H9 (cell line): Measurements from ENCODE around the gene ARHGAP31. TPM values are rescaled to one million over a fixed set of nuclear protein-coding genes. Genes with fewer than 3 reads are reported as not detected.

Source experiments
- DNase-seq: peaks from one replicate; pipeline ENCODE4 v3.0.0-alpha.2; 2017
- H2AFZ ChIP-seq: one replicate; pipeline ENCODE4 v1.6.1; 2013; ENCODE audit warnings: mild to moderate bottlenecking, low read length, control low read depth, moderate library complexity
- H2AK5ac ChIP-seq: 2 replicates; pipeline ENCODE4 v1.6.1; 2013; ENCODE audit warnings: low read length, control low read depth, mixed read lengths; ENCODE audit not compliant: insufficient read length
- H2BK120ac ChIP-seq: one replicate; pipeline ENCODE4 v1.6.1; 2013; ENCODE audit warnings: low read depth, mild to moderate bottlenecking, low read length, control low read depth, inconsistent platforms; ENCODE audit not compliant: poor library complexity, severe bottlenecking
- H2BK12ac ChIP-seq: 2 replicates; pipeline ENCODE4 v1.6.1; 2013; ENCODE audit warnings: low read length, control low read depth, mixed read lengths, low read depth; ENCODE audit not compliant: insufficient read length
- H2BK15ac ChIP-seq: 2 replicates; pipeline ENCODE4 v1.6.1; 2013; ENCODE audit warnings: low read depth, low read length, control low read depth
- H2BK20ac ChIP-seq: one replicate; pipeline ENCODE4 v1.6.1; 2013; ENCODE audit warnings: low read depth, mild to moderate bottlenecking, low read length, control low read depth, inconsistent platforms; ENCODE audit not compliant: poor library complexity, severe bottlenecking
- H2BK5ac ChIP-seq: 2 replicates; pipeline ENCODE4 v1.6.1; 2013; ENCODE audit warnings: low read length, control low read depth, mixed read lengths; ENCODE audit not compliant: insufficient read length
- H3K14ac ChIP-seq: 2 replicates; pipeline ENCODE4 v1.6.1; 2013; ENCODE audit warnings: low read length, control low read depth; ENCODE audit not compliant: insufficient read depth
- H3K18ac ChIP-seq: 2 replicates; pipeline ENCODE4 v1.6.1; 2013; ENCODE audit warnings: low read depth, mild to moderate bottlenecking, mixed read lengths, low read length, control low read depth; ENCODE audit not compliant: insufficient read length
- H3K23ac ChIP-seq: 2 replicates; pipeline ENCODE4 v1.6.1; 2013; ENCODE audit warnings: low read length, control low read depth, mixed read lengths, low read depth; ENCODE audit not compliant: insufficient read length
- H3K23me2 ChIP-seq: 2 replicates; pipeline ENCODE4 v1.6.1; 2013; ENCODE audit warnings: low read depth, mild to moderate bottlenecking, mixed read lengths, low read length, control low read depth; ENCODE audit not compliant: insufficient read length, poor library complexity, severe bottlenecking
- H3K27ac ChIP-seq: 2 replicates; pipeline ENCODE4 v1.5.1; 2013; ENCODE audit warnings: low read length, control low read depth, mixed read lengths, low read depth; ENCODE audit not compliant: insufficient read length
- H3K27me3 ChIP-seq: 2 replicates; pipeline ENCODE4 v1.6.1; 2013; ENCODE audit warnings: low read length, control low read depth, inconsistent platforms; ENCODE audit not compliant: insufficient read depth
- H3K4ac ChIP-seq: 2 replicates; pipeline ENCODE4 v1.6.1; 2013; ENCODE audit warnings: low read depth, mild to moderate bottlenecking, control low read depth, inconsistent platforms, low read length, moderate library complexity
- H3K4me1 ChIP-seq: 2 replicates; pipeline ENCODE4 v1.6.1; 2013; ENCODE audit warnings: low read length, control low read depth, inconsistent platforms; ENCODE audit not compliant: insufficient read depth
- H3K4me2 ChIP-seq: 2 replicates; pipeline ENCODE4 v1.6.1; 2013; ENCODE audit warnings: low read length, control low read depth, mixed read lengths; ENCODE audit not compliant: insufficient read length, insufficient read depth
- H3K56ac ChIP-seq: 2 replicates; pipeline ENCODE4 v1.6.1; 2013; ENCODE audit warnings: low read depth, mild to moderate bottlenecking, mixed read lengths, low read length, control low read depth; ENCODE audit not compliant: insufficient read length
- H3K79me1 ChIP-seq: 2 replicates; pipeline ENCODE4 v1.6.1; 2013; ENCODE audit warnings: low read depth, mild to moderate bottlenecking, moderate library complexity, low read length, control low read depth, inconsistent platforms; ENCODE audit not compliant: insufficient read depth, poor library complexity, severe bottlenecking
- H3K79me2 ChIP-seq: 2 replicates; pipeline ENCODE4 v1.6.1; 2013; ENCODE audit warnings: low read length, control low read depth, inconsistent platforms; ENCODE audit not compliant: insufficient read depth
- H3K9ac ChIP-seq: 2 replicates; pipeline ENCODE4 v1.6.1; 2013; ENCODE audit warnings: low read length, control low read depth, mixed read lengths; ENCODE audit not compliant: insufficient read length; ENCODE audit errors: extremely low read depth
- H3K9me3 ChIP-seq: one replicate; pipeline ENCODE4 v1.6.1; 2013; ENCODE audit warnings: low read depth, low read length, inconsistent platforms; ENCODE audit not compliant: control insufficient read depth
- H3T11ph ChIP-seq: one replicate; pipeline ENCODE4 v1.6.1; 2013; ENCODE audit warnings: mild to moderate bottlenecking, low read length, control low read depth, inconsistent platforms
- H4K20me1 ChIP-seq: one replicate; pipeline ENCODE4 v1.6.1; 2013; ENCODE audit not compliant: control insufficient read depth, insufficient read length, insufficient read depth
- H4K5ac ChIP-seq: 2 replicates; pipeline ENCODE4 v1.6.1; 2013; ENCODE audit warnings: low read depth, mild to moderate bottlenecking, mixed read lengths, low read length, control low read depth; ENCODE audit not compliant: insufficient read length
- H4K8ac ChIP-seq: replicated peaks from 2 replicates; pipeline ENCODE4 v1.6.1; 2013; ENCODE audit warnings: low read length, control low read depth, mixed read lengths, low read depth; ENCODE audit not compliant: insufficient read length
- H4K91ac ChIP-seq: 2 replicates; pipeline ENCODE4 v1.6.1; 2013; ENCODE audit warnings: low read depth, mild to moderate bottlenecking, moderate library complexity, mixed read lengths, low read length, control low read depth; ENCODE audit not compliant: insufficient read length
- H3K27ac Mint-ChIP-seq, 3 experiments: 2 replicates in 2 of 3; 3 replicates in 1 of 3; pipeline ENCODE4 v1.8.0; 2020 to 2021; ENCODE audit warnings: mixed read lengths in 3 of 3, mild to moderate bottlenecking in 1 of 3, moderate library complexity in 1 of 3
- H3K27me3 Mint-ChIP-seq: 2 replicates; pipeline ENCODE4 v1.8.0; 2021; ENCODE audit warnings: low read depth, mild to moderate bottlenecking, moderate library complexity, mixed read lengths
- H3K36me3 Mint-ChIP-seq, 3 experiments: 2 replicates in 2 of 3; 3 replicates in 1 of 3; pipeline ENCODE4 v1.8.0; 2020 to 2021; ENCODE audit warnings: low read depth in 3 of 3, mixed read lengths in 3 of 3; ENCODE audit not compliant: insufficient read depth in 1 of 3
- H3K4me1 Mint-ChIP-seq, 2 experiments: 2 replicates each; pipeline ENCODE4 v1.8.0; 2020; ENCODE audit warnings: mixed read lengths in 2 of 2
- H3K4me3 Mint-ChIP-seq, 2 experiments: 2 replicates in 1 of 2; 3 replicates in 1 of 2; pipeline ENCODE4 v1.8.0; 2020 to 2021; ENCODE audit warnings: mild to moderate bottlenecking in 2 of 2, mixed read lengths in 2 of 2, moderate library complexity in 1 of 2
- H3K9me3 Mint-ChIP-seq, 2 experiments: 2 replicates in 1 of 2; 3 replicates in 1 of 2; pipeline ENCODE4 v1.8.0; 2020; ENCODE audit warnings: mild to moderate bottlenecking in 2 of 2, mixed read lengths in 2 of 2, moderate library complexity in 1 of 2
- WGBS: extraction: QIAGEN DNeasy Blood & Tissue Kit; methylation state at CpG from one replicate; pipeline ENCODE4 v1.1.7; 2013; ENCODE audit warnings: missing lambda C conversion rate, low lambda C conversion rate, mixed read lengths; ENCODE audit not compliant: insufficient read length; ENCODE audit errors: extremely low coverage; 5-methylcytosine and 5-hydroxymethylcytosine counted together
- total RNA-seq: library from RNA; stranded (reverse); gene quantifications from 2 replicates; pipeline ENCODE4 v1.2.1, GENCODE V29; 2021
- TF ChIP-seq, protein P1 (sequence below): fragments of 200-600 bp; sonication (generic); conservative IDR thresholded peaks from 3 replicates; pipeline ENCODE4 v1.8.0; 2021; ENCODE audit warnings: antibody characterized with exemption, mild to moderate bottlenecking

ARHGAP31 gene
- total RNA-seq, 1 experiment from 2014 or later, result 2.2 TPM

DNA sequence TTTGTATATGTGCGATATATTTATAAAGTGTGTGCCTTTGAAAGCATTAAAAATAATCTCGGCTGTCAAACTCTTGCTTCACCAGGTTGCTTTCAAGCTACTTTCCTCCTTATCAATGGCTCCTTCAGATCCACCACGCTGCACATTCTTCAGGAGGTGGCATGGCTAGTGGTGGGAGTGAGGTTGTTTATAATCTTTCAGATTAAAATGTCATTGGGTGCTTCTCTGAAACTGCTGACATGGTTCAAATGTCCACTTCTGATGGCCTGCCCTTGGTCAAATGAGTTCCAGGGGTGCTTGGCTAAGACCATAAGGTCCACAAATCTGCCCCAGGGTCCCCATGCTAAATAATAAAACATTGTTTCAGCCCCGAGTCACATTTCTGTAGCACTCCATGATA is 36.7 kb downstream of the ARHGAP31 start:
- no peak overlapping the region for H3K27ac ChIP-seq
- no peaks in the 10 kb centered on the region for H3K79me1 ChIP-seq
- H3K4me1 Mint-ChIP-seq, result peaks cover 10 to 17% of the 10 kb centered on the region in 2 experiments; a peak in 3 of 4 replicates
- H3K27me3 Mint-ChIP-seq, result no peaks in the 10 kb centered on the region
- H3K4me3 Mint-ChIP-seq, result no peak overlapping the region
- H3K27me3 ChIP-seq, result no peaks in the 10 kb centered on the region
- H2BK5ac ChIP-seq, result no peak overlapping the region
- no peaks in the 10 kb centered on the region; a peak in 1 of 7 replicates for H3K36me3 Mint-ChIP-seq
- no peak overlapping the region for H2BK120ac ChIP-seq
- no peak overlapping the region for H2BK20ac ChIP-seq
- no peak overlapping the region for H3K18ac ChIP-seq
- H2BK15ac ChIP-seq, result no peak overlapping the region
- no peak overlapping the region for H4K91ac ChIP-seq
- 0 out of 7 replicates have a peak overlapping the region, but pooled peaks of 1 of the 3 experiments have one; percentile 8 for H3K27ac Mint-ChIP-seq
- no peak overlapping the region for H2AFZ ChIP-seq
- no peaks in the 10 kb centered on the region for H3K23me2 ChIP-seq
- no peak overlapping the region for H3K56ac ChIP-seq
- no peaks in the 10 kb centered on the region; the same call in 1 of the 2 replicates for H3K4me1 ChIP-seq
- H4K20me1 ChIP-seq, result no peaks in the 10 kb centered on the region
- no peaks in the 10 kb centered on the region; a peak in 1 of 5 replicates for H3K9me3 Mint-ChIP-seq
- H4K8ac ChIP-seq, result no peak overlapping the region
- no CpG with 5 or more reads among the region's 4 CpGs for WGBS
- no peak overlapping the region for H3K14ac ChIP-seq
- DNase-seq, result no peak
- H2BK12ac ChIP-seq, result no peak overlapping the region
- H3K4me2 ChIP-seq, result no peak overlapping the region
- H3K9ac ChIP-seq, result no peak overlapping the region
- H3K23ac ChIP-seq, result no peak overlapping the region
- TF ChIP-seq, protein P1, sequence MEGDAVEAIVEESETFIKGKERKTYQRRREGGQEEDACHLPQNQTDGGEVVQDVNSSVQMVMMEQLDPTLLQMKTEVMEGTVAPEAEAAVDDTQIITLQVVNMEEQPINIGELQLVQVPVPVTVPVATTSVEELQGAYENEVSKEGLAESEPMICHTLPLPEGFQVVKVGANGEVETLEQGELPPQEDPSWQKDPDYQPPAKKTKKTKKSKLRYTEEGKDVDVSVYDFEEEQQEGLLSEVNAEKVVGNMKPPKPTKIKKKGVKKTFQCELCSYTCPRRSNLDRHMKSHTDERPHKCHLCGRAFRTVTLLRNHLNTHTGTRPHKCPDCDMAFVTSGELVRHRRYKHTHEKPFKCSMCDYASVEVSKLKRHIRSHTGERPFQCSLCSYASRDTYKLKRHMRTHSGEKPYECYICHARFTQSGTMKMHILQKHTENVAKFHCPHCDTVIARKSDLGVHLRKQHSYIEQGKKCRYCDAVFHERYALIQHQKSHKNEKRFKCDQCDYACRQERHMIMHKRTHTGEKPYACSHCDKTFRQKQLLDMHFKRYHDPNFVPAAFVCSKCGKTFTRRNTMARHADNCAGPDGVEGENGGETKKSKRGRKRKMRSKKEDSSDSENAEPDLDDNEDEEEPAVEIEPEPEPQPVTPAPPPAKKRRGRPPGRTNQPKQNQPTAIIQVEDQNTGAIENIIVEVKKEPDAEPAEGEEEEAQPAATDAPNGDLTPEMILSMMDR, result no peak
- no peak overlapping the region for H2AK5ac ChIP-seq
- no peak overlapping the region for H3T11ph ChIP-seq
- H3K9me3 ChIP-seq, result no peaks in the 10 kb centered on the region
- no peak overlapping the region for H3K4ac ChIP-seq
- no peaks in the 10 kb centered on the region for H3K79me2 ChIP-seq
- no peak overlapping the region for H4K5ac ChIP-seq
